Uterus (tissue), 4 donors: Measurements from ENCODE around the gene NELL1. TPM values are rescaled to one million over a fixed set of nuclear protein-coding genes. Genes with fewer than 3 reads are reported as not detected.

ENCODE experiments used
- DNase-seq, 2 donors: peaks; one replicate each; pipeline ENCODE4 v3.0.0-alpha.2; 2019 to 2020
- H3K27ac ChIP-seq, 2 donors: fragments of 200-600 bp; sonication (generic); 1 replicate in 1 of 2; 2 replicates in 1 of 2; pipeline ENCODE4 v1.5.1; 2016 to 2018
- H3K27me3 ChIP-seq, 2 donors: fragments of 200-600 bp; sonication (generic); one replicate each; pipeline ENCODE4 v1.5.1; 2018 to 2019; ENCODE audit warnings: control low read depth in 1 of 2
- H3K36me3 ChIP-seq, 2 donors: fragments of 200-600 bp; sonication (generic); one replicate each; pipeline ENCODE4 v1.5.1; 2019; ENCODE audit warnings: control low read depth in 1 of 2
- H3K4me1 ChIP-seq, 2 donors: fragments of 200-600 bp; sonication (generic); one replicate each; pipeline ENCODE4 v1.5.1; 2018 to 2019; ENCODE audit warnings: control low read depth in 1 of 2
- H3K4me3 ChIP-seq, 2 donors: fragments of 200-600 bp; sonication (generic); 1 replicate in 1 of 2; 2 replicates in 1 of 2; pipeline ENCODE4 v1.5.1; 2018 to 2019; ENCODE audit warnings: mild to moderate bottlenecking in 1 of 2
- H3K9me3 ChIP-seq, 2 donors: fragments of 200-600 bp; sonication (generic); one replicate each; pipeline ENCODE4 v1.5.1; 2019; ENCODE audit warnings: control low read depth in 1 of 2
- POLR2A ChIP-seq, 2 donors: fragments of 450-650 bp; IDR thresholded peaks; one replicate each; pipeline ENCODE4 v1.6.1; 2016; ENCODE audit warnings: antibody characterized with exemption in 2 of 2, mild to moderate bottlenecking in 1 of 2, moderate library complexity in 1 of 2
- intact Hi-C: fragments of 100-400 bp; cut with DNase I; formaldehyde crosslinking; loops from one replicate; pipeline ENCODE4 v1.15.1; 2023; ENCODE audit warnings: low total_unique reads
- total RNA-seq, 4 donors: library from RNA; depleted of rRNA in 3 of 4; stranded (reverse); fragments of >200 nt in 3 of 4; gene quantifications; one replicate each; pipeline versions ENCODE4 v1.1.0 to v1.2.4, GENCODE V29; 2014 to 2023
- TF ChIP-seq, protein P1 (sequence below), 4 experiments: fragments of 200-600 bp in 2 of 4; fragments of 450-650 bp in 2 of 4; sonication (generic) in 2 of 4; IDR thresholded peaks; one replicate each; pipeline ENCODE4 v1.5.1; 2016 to 2019; ENCODE audit warnings: antibody characterized with exemption in 4 of 4, mild to moderate bottlenecking in 2 of 4, moderate library complexity in 1 of 4
- donor health status: DM: yes; HTN: yes; CAD: no.

The NELL1 gene
- total RNA-seq, 4 donors from 2014 or later: 0.34 to 25.1 TPM; not detected in 2

DNA sequence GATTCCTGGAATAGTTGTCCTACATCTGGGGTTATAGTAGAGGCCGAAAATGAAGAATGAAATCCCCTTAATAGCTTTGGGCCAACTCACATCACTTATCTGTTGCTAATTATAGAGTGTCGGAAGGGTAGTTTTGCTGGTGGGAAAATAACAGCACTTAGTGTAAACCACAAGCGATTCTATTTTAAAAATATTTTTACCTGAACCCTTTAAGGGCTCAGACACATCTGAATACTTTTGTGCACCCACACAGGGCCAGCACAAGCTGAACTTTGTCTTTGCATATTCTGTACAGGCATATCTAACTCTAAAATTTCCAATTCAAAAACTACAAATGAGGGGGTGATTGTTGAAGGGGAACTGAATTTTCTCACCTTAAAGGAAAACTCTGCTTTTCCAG, 42.4 kb upstream of the NELL1 start:
- DNase-seq: no peak
- H3K9me3 ChIP-seq: no peaks in the 10 kb centered on the region
- intact Hi-C loops: no loop called here

DNA sequence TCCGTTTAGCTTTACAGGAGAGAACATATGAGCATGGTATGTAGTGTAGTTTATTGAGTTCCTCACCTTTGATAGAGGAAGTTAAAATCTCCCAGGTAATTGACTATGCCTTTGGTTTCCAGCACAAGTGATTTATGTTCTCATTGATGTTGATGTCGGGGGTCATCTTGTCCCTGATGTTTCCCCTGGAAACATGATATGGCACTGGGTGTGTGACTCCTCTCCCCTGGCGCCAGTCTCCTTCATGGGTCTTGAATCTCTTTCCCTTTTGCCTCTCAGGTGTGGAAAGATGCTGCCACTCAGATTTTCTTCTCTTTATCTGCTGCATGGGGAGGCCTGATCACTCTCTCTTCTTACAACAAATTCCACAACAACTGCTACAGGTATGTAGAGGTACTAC, 41.7 kb upstream of the NELL1 start:
- H3K9me3 ChIP-seq: no peaks in the 10 kb centered on the region
- H3K4me1 ChIP-seq: no peaks in the 10 kb centered on the region
- TF ChIP-seq, protein P1, sequence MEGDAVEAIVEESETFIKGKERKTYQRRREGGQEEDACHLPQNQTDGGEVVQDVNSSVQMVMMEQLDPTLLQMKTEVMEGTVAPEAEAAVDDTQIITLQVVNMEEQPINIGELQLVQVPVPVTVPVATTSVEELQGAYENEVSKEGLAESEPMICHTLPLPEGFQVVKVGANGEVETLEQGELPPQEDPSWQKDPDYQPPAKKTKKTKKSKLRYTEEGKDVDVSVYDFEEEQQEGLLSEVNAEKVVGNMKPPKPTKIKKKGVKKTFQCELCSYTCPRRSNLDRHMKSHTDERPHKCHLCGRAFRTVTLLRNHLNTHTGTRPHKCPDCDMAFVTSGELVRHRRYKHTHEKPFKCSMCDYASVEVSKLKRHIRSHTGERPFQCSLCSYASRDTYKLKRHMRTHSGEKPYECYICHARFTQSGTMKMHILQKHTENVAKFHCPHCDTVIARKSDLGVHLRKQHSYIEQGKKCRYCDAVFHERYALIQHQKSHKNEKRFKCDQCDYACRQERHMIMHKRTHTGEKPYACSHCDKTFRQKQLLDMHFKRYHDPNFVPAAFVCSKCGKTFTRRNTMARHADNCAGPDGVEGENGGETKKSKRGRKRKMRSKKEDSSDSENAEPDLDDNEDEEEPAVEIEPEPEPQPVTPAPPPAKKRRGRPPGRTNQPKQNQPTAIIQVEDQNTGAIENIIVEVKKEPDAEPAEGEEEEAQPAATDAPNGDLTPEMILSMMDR (IDR thresholded peaks at IDR 0.05): no peak
- no peak for TF ChIP-seq POLR2A (IDR thresholded peaks at IDR 0.05)
- intact Hi-C loops: no loop called here
- no peaks in the 10 kb centered on the region for H3K36me3 ChIP-seq
- no peak for DNase-seq
- no peak overlapping the region for H3K27ac ChIP-seq
- no peaks in the 10 kb centered on the region for H3K27me3 ChIP-seq
- no peak overlapping the region for H3K4me3 ChIP-seq

More for the DNA sequence above, 42.4 kb upstream of the NELL1 start:
- no peak overlapping the region for H3K27ac ChIP-seq
- no peaks in the 10 kb centered on the region for H3K27me3 ChIP-seq
- H3K4me1 ChIP-seq: no peaks in the 10 kb centered on the region
- no peaks in the 10 kb centered on the region for H3K36me3 ChIP-seq
- TF ChIP-seq POLR2A (IDR thresholded peaks at IDR 0.05): no peak
- no peak overlapping the region for H3K4me3 ChIP-seq

DNA sequence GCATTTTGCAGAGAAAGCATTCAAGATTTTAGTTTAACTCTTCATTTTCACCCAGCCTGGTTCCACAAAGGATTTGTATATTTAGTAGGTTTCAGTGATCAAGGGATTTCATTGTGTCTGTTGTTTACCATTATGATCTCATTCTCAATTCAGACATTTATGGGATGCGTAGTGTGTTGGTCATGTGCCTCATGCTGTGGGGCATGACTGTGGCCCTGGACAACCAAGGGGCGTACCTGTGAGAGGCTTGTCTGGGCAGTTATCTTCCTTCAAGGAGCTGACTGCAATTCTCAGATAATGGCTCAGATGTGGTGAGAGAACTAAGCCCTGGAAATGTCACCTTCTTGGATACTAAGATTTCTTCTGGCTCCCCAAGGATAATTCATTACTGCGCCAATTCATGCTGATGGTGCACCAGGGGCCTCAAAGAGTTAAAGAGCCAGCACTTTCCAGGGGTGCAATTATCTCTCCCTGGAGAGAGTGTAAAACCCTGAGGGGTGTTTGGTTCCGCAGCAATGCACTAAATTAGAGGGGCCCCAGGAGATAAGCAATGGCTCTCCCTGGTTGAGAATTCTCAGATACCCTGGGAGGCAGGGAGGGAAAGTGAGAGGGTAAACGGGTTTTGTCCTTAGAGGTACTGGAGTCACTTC, 37.7 kb upstream of the NELL1 start:
- no peak overlapping the region for H3K4me3 ChIP-seq
- no peaks in the 10 kb centered on the region for H3K9me3 ChIP-seq
- intact Hi-C loops: no loop called here
- no peak for TF ChIP-seq POLR2A (IDR thresholded peaks at IDR 0.05)
- no peaks in the 10 kb centered on the region for H3K27me3 ChIP-seq
- no peak overlapping the region for H3K27ac ChIP-seq
- DNase-seq: no peak
- H3K36me3 ChIP-seq: no peaks in the 10 kb centered on the region
- no peaks in the 10 kb centered on the region for H3K4me1 ChIP-seq

DNA sequence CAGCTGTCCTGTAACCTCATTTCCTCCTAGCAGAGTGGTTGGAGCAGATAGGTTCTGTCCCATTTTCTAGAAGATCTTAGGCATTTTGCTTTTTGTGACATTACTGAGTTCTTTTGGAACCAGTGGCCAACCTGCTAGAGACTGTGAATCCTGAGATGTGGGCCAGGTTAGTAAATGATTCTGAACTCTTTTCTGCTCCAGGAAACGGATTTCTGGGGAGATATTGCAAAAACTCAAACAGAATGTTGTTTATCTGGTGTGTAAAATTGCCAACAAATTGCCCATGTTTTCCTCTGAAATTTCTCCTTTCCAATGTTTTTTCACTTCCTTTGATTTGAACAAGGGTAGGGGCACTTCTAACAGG, 37.2 kb upstream of the NELL1 start:
- Histone ChIP-seq H3K4me1 (no peaks in the 10 kb centered on the region), H3K36me3 (no peaks in the 10 kb centered on the region), H3K4me3 (no peak overlapping the region), H3K27ac (no peak overlapping the region), H3K9me3 (no peaks in the 10 kb centered on the region), H3K27me3 (no peaks in the 10 kb centered on the region)
- intact Hi-C loops: no loop called here
- no peak for TF ChIP-seq POLR2A (IDR thresholded peaks at IDR 0.05)
- TF ChIP-seq, protein P1 (IDR thresholded peaks at IDR 0.05): no peak
- no peak for DNase-seq

DNA sequence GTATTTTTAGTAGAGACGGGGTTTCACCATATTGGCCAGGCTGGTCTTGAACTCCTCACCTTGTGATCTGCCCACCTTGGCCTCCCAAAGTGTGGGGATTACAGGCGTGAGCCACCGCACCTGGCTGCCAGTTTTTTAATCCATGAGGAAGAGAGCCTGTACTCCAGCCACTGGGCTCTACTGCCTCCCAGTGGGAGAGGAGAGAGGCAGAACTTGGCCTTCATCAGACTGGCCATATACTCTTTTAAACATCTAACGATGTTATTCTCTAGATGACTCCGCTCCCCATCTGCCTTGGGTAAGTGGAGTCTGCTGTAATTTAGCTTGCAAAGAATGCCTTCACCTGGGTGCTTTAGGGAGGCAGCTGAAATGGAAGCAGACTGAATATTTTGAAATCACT, 35.3 kb upstream of the NELL1 start:
- intact Hi-C loops: no loop called here
- no peak overlapping the region for H3K4me3 ChIP-seq
- no peaks in the 10 kb centered on the region for H3K9me3 ChIP-seq
- no peak for TF ChIP-seq POLR2A (IDR thresholded peaks at IDR 0.05)
- TF ChIP-seq, protein P1 (IDR thresholded peaks at IDR 0.05): no peak
- no peaks in the 10 kb centered on the region for H3K36me3 ChIP-seq
- no peak overlapping the region for H3K27ac ChIP-seq
- H3K27me3 ChIP-seq: no peaks in the 10 kb centered on the region
- DNase-seq: no peak
- H3K4me1 ChIP-seq: no peaks in the 10 kb centered on the region

DNA sequence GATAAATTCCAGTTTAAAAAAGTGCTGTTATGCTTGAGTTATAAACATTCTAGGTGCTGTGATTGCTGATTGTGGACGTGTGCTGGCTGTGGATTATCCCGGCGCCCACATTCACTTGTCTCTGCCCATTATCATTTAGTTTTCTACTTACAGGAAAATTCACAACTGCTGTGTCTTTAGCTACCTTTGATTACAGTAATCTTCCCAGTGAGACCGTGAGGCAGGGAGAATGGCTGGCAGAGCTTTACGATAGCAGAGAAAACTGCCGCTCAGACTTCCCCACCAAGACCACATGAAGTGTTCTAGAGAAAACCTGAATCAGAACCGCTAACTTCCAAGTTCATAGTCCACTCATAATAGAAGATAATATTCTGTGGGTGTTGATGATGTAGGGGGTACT, 34.6 kb upstream of the NELL1 start:
- TF ChIP-seq, protein P1 (IDR thresholded peaks at IDR 0.05): no peak
- TF ChIP-seq POLR2A (IDR thresholded peaks at IDR 0.05): no peak

More for the DNA sequence above, 34.6 kb upstream of the NELL1 start:
- Histone ChIP-seq H3K36me3 (no peaks in the 10 kb centered on the region), H3K27ac (no peak overlapping the region), H3K4me3 (no peak overlapping the region), H3K27me3 (no peaks in the 10 kb centered on the region), H3K4me1 (no peaks in the 10 kb centered on the region), H3K9me3 (no peaks in the 10 kb centered on the region)
- no peak for DNase-seq
- intact Hi-C loops: no loop called here
